Liver (tissue), 9 donors: Measurements from ENCODE around the gene PARVB. TPM values are rescaled to one million over a fixed set of nuclear protein-coding genes. Genes with fewer than 3 reads are reported as not detected.

Experiments used
- DNase-seq: peaks from one replicate; pipeline ENCODE4 v3.0.0-alpha.2; 2017; ENCODE audit warnings: low spot score
- H3K27ac ChIP-seq, 2 donors: one replicate each; pipeline ENCODE4 v1.7.0; 2013; ENCODE audit warnings: inconsistent platforms in 2 of 2, low read length in 2 of 2, control low read depth in 1 of 2, low read depth in 1 of 2, mild to moderate bottlenecking in 1 of 2
- H3K27me3 ChIP-seq, 4 donors: one replicate each; pipeline versions ENCODE4 v1.6.1 to v1.7.0; 2013; ENCODE audit warnings: low read length in 3 of 4, inconsistent platforms in 1 of 4, mild to moderate bottlenecking in 1 of 4, moderate library complexity in 1 of 4; ENCODE audit not compliant: control insufficient read depth in 4 of 4, insufficient read depth in 4 of 4
- H3K36me3 ChIP-seq, 4 donors: one replicate each; pipeline versions ENCODE4 v1.6.1 to v1.7.0; 2013; ENCODE audit warnings: low read length in 3 of 4, mild to moderate bottlenecking in 3 of 4, low read depth in 1 of 4, moderate library complexity in 1 of 4; ENCODE audit not compliant: control insufficient read depth in 4 of 4, insufficient read depth in 3 of 4
- H3K4me1 ChIP-seq, 4 donors: one replicate each; pipeline versions ENCODE4 v1.6.1 to v1.7.0; 2013; ENCODE audit warnings: low read length in 3 of 4, mild to moderate bottlenecking in 3 of 4, moderate library complexity in 1 of 4; ENCODE audit not compliant: control insufficient read depth in 4 of 4, insufficient read depth in 4 of 4
- H3K4me3 ChIP-seq, 3 donors: one replicate each; pipeline versions ENCODE4 v1.6.1 to v1.7.0; 2013; ENCODE audit warnings: low read length in 3 of 3, control low read depth in 1 of 3, low read depth in 1 of 3, mild to moderate bottlenecking in 1 of 3
- H3K9ac ChIP-seq, 2 donors: one replicate each; pipeline ENCODE4 v1.7.0; 2013; ENCODE audit warnings: low read length in 2 of 2, mild to moderate bottlenecking in 2 of 2, moderate library complexity in 2 of 2, control low read depth in 1 of 2, low read depth in 1 of 2
- H3K9me3 ChIP-seq, 4 donors: one replicate each; pipeline versions ENCODE4 v1.6.1 to v1.7.0; 2013; ENCODE audit warnings: low read length in 3 of 4; ENCODE audit not compliant: control insufficient read depth in 4 of 4
- ATF3 ChIP-seq: IDR thresholded peaks from 2 replicates; pipeline ENCODE4 v1.6.1; 2016; ENCODE audit warnings: antibody characterized with exemption
- CTCF ChIP-seq: fragments of 150-350 bp; IDR thresholded peaks from 2 replicates; pipeline ENCODE4 v1.5.1; 2017; ENCODE audit warnings: improper control_type of control experiment, low read depth, low read length; ENCODE audit not compliant: missing input control
- EGR1 ChIP-seq, 2 donors: IDR thresholded peaks; 2 replicates each; pipeline ENCODE4 v1.6.1; 2016 to 2018; ENCODE audit warnings: antibody characterized with exemption in 2 of 2, low read depth in 2 of 2
- FOXA2 ChIP-seq: IDR thresholded peaks from 2 replicates; pipeline ENCODE4 v1.6.1; 2016; ENCODE audit warnings: antibody characterized with exemption
- GABPA ChIP-seq, 2 donors: IDR thresholded peaks in 1 of 2; conservative IDR thresholded peaks in 1 of 2; 2 replicates each; pipeline ENCODE4 v1.6.1; 2016; ENCODE audit warnings: antibody characterized with exemption in 2 of 2, mild to moderate bottlenecking in 1 of 2, moderate library complexity in 1 of 2
- HNF4G ChIP-seq: IDR thresholded peaks from 2 replicates; pipeline ENCODE4 v1.6.1; 2016; ENCODE audit warnings: antibody characterized with exemption
- JUND ChIP-seq, 2 donors: IDR thresholded peaks; 2 replicates each; pipeline ENCODE4 v1.6.1; 2016; ENCODE audit warnings: antibody characterized with exemption in 2 of 2
- MAX ChIP-seq: IDR thresholded peaks from 2 replicates; pipeline ENCODE4 v1.6.1; 2016; ENCODE audit warnings: antibody characterized with exemption
- NR2F2 ChIP-seq: IDR thresholded peaks from 2 replicates; pipeline ENCODE4 v1.6.1; 2016; ENCODE audit warnings: antibody characterized with exemption
- RAD21 ChIP-seq, 2 donors: IDR thresholded peaks; 2 replicates each; pipeline ENCODE4 v1.6.1; 2016; ENCODE audit warnings: antibody characterized with exemption in 2 of 2, mild to moderate bottlenecking in 2 of 2
- REST ChIP-seq: IDR thresholded peaks from 2 replicates; pipeline ENCODE4 v1.6.1; 2016; ENCODE audit warnings: antibody characterized with exemption, mild to moderate bottlenecking
- RXRA ChIP-seq, 2 donors: IDR thresholded peaks; 2 replicates each; pipeline ENCODE4 v1.6.1; 2017 to 2018; ENCODE audit warnings: antibody characterized with exemption in 2 of 2, mild to moderate bottlenecking in 1 of 2
- SP1 ChIP-seq: IDR thresholded peaks from 2 replicates; pipeline ENCODE4 v1.6.1; 2018; ENCODE audit warnings: antibody characterized with exemption, mild to moderate bottlenecking
- YY1 ChIP-seq: IDR thresholded peaks from 2 replicates; pipeline ENCODE4 v1.6.1; 2016; ENCODE audit warnings: antibody characterized with exemption, mild to moderate bottlenecking
- ZBTB33 ChIP-seq: IDR thresholded peaks from 2 replicates; pipeline ENCODE4 v1.6.1; 2016; ENCODE audit warnings: antibody characterized with exemption
- WGBS: extraction: QIAGEN DNeasy Blood & Tissue Kit; methylation state at CpG from one replicate; pipeline ENCODE4 v1.1.7; 2013; 5-methylcytosine and 5-hydroxymethylcytosine counted together
- polyA plus RNA-seq, 2 donors: library from polyadenylated mRNA; stranded (reverse) in 1 of 2; unstranded in 1 of 2; fragments of 200-250 nt in 1 of 2; fragments of >200 nt in 1 of 2; fragmentation: Nextera tagmentation in 1 of 2; extraction: Ambion mirVana in 1 of 2; gene quantifications; one replicate each; pipeline versions ENCODE4 v1.2.1 to v1.2.3, GENCODE V29; 2013 to 2015
- total RNA-seq, 2 donors: library from RNA; depleted of rRNA; stranded (reverse); fragments of >200 nt; gene quantifications; one replicate each; pipeline ENCODE4 v1.2.3, GENCODE V29; 2014
- donor health status: healthy.
- donor health status: healthy.
- donor health status: healthy.
- donor health status: healthy.
- donor health status: healthy.

PARVB gene
- total and polyA plus RNA-seq, 4 donors, result 3.2 to 55.5 (median 17.7) TPM

GRCh38 chr22:44213489-44214043, 189.5 kb downstream of the PARVB start:
- no peak overlapping the region for H3K9ac ChIP-seq
- H3K4me3 ChIP-seq, result no peak overlapping the region
- H3K27ac ChIP-seq, result no peak overlapping the region
- no peak for DNase-seq
- H3K4me1 ChIP-seq, result no peaks in the 10 kb centered on the region
- TF ChIP-seq MAX (no peak), ATF3 (no peak), ZBTB33 (no peak), YY1 (no peak), NR2F2 (no peak), EGR1 (IDR thresholded peaks at IDR 0.05; ENCODE audit: low read depth in 2 of 2) (no peak), CTCF (no peak), HNF4G (no peak), RXRA (IDR thresholded peaks at IDR 0.05) (no peak), REST (no peak), RAD21 (IDR thresholded peaks at IDR 0.05) (no peak), SP1 (no peak), FOXA2 (no peak), GABPA (IDR thresholded peaks at IDR 0.05 in 1 of 2, conservative IDR thresholded peaks at IDR 0.05 in 1 of 2) (no peak)
- peaks cover 2 to 5% (median 3%) of the 10 kb centered on the region in 4 donors for H3K9me3 ChIP-seq
- no peaks in the 10 kb centered on the region for H3K27me3 ChIP-seq
- WGBS, result 73% methylated on average over 3 of the region's 3 CpGs
- H3K36me3 ChIP-seq, result no peaks in the 10 kb centered on the region

GRCh38 chr22:44214187-44214586, 190.1 kb downstream of the PARVB start:
- Histone ChIP-seq H3K27ac (no peak overlapping the region), H3K27me3 (no peaks in the 10 kb centered on the region), H3K4me3 (no peak overlapping the region), H3K9ac (no peak overlapping the region), H3K4me1 (no peaks in the 10 kb centered on the region), H3K9me3 (peaks cover 2 to 5% (median 3%) of the 10 kb centered on the region in 4 donors), H3K36me3 (no peaks in the 10 kb centered on the region)
- TF ChIP-seq NR2F2 (no peak), JUND (IDR thresholded peaks at IDR 0.05) (no peak)
- DNase-seq, result no peak
- 85% methylated on average over 3 of the region's 3 CpGs for WGBS
